Fibroblast of skin of scalp (primary cell): ENCODE data around the gene TAMALIN.
A peak's percentile ranks its signal among the peaks of the same experiment; 100 is the strongest.

Experiments used
- DNase-seq: peaks from one replicate; pipeline ENCODE4 v3.0.0-alpha.2; 2013

The TAMALIN gene

DNA sequence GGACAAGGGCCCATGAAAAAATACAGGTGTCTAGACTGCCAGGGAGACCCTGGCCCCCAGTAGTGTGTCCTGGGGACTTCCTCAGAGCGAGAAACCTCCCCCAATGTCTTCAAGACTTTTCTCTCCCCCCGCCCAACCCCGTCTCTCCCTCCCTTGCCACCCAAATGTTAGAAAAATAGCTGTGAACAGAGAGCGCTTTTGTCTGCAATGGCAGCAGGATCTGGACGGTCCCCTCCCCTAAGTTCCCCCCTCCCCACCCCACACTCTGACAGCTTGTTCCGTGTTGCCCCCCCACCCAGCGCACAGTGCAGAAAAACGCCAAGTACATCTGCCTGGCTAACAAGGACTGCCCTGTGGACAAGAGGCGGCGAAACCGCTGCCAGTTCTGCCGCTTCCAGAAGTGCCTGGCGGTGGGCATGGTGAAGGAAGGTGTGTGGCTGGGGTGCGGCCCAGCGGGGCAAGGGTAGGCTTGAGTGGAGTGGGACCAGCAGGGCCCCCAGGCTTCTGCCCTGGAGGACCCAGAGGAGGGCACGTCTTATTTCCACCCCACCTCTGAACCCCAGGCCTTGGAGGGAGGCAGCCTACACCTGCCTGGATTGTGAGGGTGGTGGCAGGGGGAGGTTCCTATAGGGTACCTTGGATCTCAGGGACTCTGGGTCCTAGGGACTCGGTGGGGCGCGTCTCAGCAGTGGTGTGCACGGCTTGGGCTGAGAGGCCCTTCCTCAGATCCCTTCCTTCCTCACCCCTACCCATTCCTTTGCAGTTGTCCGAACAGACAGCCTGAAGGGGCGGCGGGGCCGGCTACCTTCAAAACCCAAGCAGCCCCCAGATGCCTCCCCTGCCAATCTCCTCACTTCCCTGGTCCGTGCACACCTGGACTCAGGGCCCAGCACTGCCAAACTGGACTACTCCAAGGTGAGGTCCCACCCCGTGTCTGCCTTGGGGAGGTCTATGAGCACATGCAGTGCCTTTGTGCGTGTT is 49.3 kb downstream of the TAMALIN start:
- no peak for DNase-seq

DNA sequence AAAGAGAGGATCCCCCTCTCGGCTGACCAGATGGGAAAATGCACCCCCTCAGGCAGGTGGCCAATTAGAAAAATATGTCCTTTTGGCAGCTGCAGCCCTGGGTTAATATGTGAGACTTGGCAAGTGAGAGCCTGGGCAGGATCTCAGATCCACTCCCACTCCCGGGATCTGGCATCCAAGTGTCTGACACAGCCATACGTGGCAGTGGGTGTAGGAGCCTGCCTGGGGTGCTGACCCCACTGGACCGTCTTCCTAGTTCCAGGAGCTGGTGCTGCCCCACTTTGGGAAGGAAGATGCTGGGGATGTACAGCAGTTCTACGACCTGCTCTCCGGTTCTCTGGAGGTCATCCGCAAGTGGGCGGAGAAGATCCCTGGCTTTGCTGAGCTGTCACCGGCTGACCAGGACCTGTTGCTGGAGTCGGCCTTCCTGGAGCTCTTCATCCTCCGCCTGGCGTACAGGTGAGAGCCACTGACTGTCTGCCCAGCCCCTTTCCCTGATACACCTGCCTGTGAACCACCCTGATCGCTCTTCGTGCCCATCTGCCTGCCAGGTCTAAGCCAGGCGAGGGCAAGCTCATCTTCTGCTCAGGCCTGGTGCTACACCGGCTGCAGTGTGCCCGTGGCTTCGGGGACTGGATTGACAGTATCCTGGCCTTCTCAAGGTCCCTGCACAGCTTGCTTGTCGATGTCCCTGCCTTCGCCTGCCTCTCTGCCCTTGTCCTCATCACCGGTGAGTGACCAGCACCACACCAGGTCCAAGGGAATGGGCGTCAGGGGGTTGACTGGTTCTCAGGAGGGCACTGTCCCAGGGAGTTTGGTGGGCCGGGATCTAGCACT is 50.3 kb downstream of the TAMALIN start:
- no peak for DNase-seq

DNA sequence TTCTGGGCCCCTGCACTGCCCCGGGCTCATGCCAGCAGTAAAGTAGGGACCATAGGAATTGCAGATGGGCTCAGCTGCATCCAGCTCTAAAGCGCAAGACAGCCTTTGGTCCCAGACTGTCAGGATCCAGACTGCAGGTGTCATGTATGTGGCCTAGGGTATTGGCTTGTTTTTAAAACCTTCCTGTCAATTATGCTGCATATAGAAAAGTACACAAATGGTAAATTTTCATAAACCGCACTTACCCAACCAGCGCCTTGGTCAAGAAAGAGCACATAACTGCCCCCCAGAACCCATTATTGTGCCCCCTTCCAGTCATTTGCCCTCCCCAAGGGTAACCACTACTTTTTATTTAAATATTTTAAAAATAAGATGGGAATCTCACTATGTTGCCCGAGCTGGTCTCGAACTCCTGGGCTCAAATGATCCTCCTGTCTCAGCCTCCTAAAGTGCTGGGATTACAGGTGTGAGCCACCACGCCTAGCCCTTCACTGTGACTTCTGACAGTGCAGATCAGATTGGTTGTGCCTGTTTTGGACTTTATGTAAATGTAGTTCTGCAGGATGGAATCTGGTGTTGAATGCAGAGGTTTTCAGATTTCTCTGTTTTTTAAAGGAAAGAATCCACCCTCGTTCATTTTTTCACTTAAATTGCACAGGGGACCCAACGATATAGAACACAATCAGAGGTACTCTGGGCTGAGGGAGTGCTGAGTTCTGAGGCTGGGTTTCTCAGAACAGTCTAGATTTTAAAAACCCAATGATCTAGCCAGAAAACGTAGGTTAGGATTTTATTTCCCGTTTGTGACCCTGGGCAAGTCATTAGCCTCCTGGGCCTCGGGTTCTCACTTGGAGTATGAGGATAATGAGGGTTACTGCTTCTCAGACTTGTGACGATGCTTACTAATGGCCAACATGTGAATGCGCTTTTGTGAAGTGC is 51.2 kb downstream of the TAMALIN start:
- DNase-seq, result no peak

DNA sequence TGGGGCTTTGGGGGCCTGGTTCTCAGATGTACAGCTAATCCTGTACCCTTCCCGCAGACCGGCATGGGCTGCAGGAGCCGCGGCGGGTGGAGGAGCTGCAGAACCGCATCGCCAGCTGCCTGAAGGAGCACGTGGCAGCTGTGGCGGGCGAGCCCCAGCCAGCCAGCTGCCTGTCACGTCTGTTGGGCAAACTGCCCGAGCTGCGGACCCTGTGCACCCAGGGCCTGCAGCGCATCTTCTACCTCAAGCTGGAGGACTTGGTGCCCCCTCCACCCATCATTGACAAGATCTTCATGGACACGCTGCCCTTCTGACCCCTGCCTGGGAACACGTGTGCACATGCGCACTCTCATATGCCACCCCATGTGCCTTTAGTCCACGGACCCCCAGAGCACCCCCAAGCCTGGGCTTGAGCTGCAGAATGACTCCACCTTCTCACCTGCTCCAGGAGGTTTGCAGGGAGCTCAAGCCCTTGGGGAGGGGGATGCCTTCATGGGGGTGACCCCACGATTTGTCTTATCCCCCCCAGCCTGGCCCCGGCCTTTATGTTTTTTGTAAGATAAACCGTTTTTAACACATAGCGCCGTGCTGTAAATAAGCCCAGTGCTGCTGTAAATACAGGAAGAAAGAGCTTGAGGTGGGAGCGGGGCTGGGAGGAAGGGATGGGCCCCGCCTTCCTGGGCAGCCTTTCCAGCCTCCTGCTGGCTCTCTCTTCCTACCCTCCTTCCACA is 52.0 kb downstream of the TAMALIN start:
- no peak for DNase-seq

DNA sequence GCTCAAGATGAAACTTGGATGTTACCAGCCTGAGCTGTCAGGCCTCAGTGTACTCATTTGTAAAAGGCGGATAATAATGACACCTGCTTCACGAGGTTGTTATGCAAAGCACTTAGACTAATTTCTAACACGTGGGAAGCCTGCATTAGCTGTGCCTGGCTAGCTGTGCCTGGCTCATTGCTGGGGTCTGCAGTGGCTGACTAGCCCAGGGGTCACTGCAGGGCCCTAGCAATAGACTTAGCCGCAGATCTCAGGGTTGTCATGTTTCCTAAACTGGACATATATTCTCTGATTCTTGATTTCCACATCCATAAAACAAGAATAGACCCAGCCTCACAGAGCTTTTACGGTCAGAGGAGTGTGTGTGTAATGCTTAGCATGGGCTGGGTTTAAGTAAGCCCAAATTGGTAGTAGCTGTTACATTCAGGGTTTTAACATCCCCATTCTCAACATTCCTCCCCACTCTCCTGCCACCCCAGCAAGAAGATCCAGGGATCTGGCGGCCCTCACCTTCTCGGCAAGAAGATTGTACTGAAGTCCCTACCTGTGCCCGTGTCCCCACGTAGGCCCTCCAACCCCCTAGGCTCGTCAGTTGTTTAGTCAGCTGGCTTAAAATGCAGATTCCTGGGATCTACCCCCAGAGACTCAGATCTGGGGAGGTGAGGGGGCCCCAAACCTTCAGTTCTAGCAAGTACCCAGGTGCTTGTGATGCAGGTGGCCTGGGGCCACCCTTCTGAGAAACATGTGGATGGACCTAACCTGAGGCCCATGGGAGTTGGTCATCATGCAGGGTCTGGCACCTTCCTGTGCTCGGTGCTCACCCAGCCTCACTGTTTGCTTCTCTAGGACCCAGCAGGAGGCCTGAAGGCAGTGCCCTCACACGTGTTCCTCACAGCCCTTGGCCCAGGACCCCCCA is 53.1 kb downstream of the TAMALIN start:
- no peak for DNase-seq

DNA sequence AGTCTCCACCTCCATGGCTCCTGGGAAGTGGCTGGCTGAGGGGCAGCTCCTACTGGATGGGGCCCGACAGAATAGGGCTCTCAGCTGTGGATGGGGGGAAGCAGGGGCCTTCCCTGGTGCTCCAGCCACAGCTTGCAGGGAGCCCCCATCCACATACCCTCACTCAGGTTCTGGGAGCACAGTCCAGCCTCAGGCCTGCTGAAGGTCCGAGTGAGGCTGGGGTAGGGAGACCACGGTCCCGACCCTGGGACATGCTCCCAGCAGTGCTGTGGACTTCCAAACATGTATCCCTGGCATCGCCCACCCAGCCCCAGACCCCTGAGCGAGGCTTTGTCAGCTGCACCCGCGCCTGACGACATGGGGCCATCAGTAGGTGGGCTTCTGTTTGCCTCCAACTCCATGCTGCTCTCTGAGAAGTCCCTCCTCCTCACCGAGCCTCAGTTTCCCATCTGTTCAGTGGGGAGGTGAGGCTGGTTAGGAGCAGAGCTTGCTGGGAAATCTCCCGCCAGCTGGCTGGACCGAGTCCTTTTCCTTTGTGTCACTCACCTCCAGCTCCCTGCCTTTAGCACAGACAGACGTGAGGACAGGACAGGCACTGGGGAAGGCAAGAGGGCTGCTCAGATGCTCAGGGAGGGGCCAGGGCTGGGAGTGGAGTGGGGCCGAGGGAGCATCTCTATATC is 53.9 kb downstream of the TAMALIN start:
- DNase-seq, result no peak

DNA sequence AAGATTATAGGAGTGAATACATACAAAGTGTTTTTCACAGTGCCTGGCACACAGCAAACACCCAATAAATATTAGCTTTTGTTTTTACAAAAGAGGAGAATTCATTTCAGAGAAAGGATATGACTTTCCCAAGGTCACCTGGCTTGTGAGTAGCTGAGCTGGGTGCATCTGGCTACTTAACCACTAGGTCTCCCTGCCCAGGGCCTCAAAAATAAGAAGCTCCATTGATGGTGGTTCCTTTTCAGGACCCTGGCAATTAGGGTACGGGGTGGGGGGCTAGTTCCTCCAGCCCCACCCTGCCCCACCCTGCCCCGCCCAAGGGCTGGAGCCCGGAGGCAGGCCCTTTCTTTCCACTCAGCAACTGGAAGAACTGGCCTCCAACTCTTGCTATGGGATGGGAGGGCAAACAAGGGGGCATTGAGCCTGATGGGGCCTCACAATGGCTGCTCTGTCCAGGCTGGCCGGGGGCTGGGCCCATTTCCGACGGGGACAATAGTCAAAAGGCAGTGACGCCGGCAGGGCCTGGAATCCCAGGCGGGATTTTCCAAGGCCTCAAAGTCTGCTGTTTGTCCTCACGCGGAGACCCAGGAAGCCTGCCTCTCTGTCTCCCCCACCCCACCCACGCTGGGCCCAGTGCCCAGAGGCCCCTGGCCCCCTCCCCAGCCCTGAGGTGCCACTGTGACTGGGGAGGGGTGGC is 54.9 kb downstream of the TAMALIN start:
- no peak for DNase-seq

DNA sequence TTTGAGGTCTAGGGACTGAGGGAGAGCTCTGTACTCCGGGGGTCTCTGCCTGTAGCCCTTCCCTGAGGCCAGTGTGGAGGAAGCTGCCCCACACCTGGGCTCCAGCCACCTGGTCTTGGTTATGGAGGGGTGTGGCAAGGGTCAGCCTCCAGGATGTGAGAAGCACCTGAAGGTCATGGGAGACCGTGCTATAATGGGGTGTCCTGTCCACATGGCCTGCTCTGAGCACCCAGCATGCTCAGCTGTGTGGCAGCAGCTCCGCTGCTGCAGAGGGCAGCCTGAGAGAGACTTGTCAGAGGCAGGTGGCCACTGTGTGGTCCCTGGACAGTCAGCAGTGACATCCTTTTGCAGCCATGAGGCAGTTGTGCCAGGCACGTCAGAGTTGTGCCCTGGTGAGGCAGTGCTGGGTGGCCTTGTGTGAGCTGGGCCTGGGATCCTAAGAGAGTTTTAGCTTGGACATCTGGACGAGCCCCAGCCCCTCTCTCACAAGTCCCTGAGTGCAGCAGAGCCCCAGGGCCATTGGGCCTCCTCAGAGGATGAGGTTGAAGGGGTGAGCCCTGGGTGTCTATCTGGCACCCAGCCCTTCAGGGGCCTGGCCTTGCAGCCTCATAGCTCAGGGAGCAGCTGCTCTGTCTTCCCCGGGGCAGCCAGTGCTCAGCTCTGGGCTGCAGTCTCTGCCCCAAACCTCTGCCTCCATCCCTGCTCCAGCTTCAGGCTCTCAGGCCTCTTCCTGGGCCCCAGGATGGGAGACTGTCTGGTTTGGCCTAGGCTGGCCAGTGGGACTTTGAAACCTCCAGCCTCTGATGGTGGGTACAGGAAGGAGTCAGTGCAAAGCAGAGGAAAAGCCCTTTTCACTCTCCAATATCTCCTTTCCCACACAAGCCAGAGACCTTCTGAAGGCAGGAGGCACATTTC is 55.7 kb downstream of the TAMALIN start:
- DNase-seq, result no peak

DNA sequence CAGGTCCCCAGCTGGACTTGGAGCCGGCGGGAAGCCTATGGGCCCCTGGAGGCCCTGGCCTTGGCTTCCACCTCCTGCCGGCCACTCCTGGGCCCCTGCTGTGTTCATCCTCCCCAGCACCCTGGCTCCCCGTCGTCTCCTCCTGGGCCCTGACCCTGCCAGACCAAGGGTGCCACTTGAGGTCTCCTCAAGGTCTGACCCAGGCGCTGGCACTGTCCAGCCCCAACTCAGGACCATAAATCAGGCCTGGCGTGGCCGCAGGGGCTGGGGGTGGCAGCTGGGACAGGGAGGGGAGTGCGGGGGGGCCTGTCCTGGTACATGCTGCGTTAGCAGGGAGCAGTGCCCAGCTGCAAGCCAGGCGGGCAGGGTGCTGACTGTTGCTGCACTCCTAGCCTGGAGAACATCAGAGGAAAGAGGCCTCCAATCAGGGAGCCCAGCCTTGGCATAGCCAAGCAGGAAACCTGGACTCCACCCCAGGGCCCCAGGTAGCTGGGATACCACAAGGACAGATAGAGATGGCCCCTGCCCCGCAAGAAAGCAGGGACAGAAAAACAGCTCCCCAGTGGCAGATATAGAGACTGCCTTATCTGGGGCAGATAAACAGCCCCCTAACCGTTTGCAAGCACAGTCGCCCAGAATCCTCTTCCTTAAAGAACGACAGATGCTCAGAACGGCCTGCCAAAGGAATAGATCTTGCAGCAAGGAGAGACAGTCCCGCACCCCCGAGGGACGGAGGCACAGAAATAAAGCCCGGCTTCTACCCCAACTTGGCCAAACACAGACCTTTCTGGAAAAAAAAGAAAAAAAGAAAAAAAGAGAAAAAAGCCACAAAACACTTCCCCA is 56.6 kb downstream of the TAMALIN start:
- DNase-seq, result no peak

DNA sequence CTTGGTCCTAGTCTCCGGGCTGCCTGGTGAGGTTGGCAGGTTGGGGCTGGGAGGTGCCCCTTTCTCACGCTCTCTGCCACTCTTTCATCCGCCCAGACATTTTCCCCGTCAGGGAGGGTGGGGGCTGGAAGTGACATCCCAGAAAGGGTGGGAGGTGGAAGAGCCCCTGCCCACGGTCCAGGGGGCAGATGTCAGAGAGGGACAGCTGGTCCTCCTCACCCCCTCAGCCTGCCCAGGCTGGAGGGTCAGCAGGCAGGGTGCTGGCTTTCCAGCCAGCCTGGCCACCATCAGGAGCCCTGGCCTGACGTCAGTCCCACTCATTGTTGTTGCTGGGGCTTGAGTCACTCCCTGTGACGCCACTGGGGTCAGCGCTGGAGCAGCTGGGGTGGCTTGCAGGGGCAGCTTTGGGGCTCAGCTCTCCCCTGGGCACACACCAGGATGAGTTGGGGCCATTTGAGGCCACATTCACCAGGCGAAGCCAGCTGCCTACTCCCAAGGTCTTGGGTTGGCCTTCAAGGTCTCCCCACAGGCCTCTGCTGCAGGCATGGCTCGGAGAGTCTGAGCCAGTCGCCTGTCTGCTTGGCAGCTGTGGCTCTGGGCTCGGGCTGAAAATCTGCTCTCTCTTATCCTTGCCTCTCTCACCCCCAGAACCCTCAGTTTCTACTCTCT is 57.4 kb downstream of the TAMALIN start:
- peak; percentile 47 for DNase-seq
